ENCODE measurements around the gene RIOX2. TPM values are rescaled to one million over a fixed set of nuclear protein-coding genes. Genes with fewer than 3 reads are reported as not detected.
A peak's percentile ranks its signal among the peaks of the same experiment; 100 is the strongest.

RIOX2 gene
- total RNA-seq, 2 experiments from 2014 or later, result 46.5 to 46.7 TPM

DNA sequence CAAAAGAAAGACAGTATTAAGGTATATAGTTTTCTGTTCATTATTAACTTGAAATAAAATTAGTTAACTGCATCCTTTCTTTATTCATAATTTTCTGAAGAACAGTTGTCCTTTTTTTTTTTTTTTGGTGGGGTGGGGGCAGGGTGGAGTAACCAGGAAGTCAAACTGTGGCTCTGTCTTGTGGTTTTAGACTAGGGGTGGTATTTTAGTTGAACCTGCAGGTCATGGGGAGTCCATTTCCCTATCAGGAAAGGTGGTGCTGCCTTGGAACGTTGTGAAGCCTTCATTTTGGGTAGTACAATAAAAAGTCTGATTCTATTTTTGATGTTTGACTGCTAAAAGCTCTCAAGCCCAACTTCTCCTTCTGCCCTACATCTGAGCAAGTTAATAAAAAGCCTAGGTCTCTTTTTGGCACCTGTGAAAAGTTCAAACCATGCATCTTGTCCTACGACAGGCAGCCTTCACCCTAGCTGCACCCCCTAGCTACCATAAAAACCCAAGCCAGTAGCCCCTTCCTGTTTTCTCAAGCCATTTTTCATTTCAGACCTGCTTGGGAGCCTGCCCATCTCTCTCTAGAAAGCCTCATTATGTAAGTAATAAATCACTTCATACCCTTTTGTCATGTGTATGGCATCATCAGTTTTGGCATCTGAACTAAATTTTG, 31.2 kb upstream of the RIOX2 start:
- POLR2A ChIA-PET, result interaction anchor here (1.0 kb wide), 1 partner anchor 182 kb away, joined by 3 read pairs; the partner anchor contains the start of gene CRYBG3
- CTCF ChIA-PET, result interaction anchor here (0.7 to 3.0 kb wide), 2 partner anchors 19 to 186 kb away, joined by 4 to 10 read pairs; no protein-coding TSS in a partner anchor
- H3K4me3 Mint-ChIP-seq, result no peak overlapping the region
- peaks cover 28% of the 10 kb centered on the region for H3K36me3 Mint-ChIP-seq (ENCODE audit: low read depth)
- H3K27me3 Mint-ChIP-seq, result peaks cover 4% of the 10 kb centered on the region
- peaks cover 9% of the 10 kb centered on the region for H3K9me3 Mint-ChIP-seq
- no peak for DNase-seq
- peak overlapping the region; percentile 63 for H3K27ac Mint-ChIP-seq
- peaks cover 40% of the 10 kb centered on the region for H3K4me1 Mint-ChIP-seq

DNA sequence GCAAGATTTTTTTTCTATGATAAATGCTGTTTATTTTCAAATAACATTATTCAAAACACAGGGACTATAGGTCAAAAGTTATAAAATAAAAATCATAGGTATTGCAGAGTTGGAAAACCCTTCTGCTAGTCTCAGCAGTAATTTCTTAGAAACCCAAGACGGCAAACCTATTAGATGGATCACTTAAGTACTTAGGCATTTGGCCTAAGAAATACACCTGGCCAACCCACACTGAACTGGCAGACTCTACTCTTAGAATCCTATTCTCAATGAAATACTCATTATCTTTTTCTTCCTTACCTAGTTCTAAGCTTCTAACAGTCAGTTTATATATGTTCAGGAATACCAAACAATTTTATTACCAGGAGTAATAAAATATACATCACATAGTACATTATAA, 30.5 kb upstream of the RIOX2 start:
- CTCF ChIA-PET, result interaction anchor here (3.0 kb wide), 1 partner anchor 20 kb away, joined by 10 read pairs; no protein-coding TSS in a partner anchor
- Mint-ChIP-seq H3K4me3 (no peak overlapping the region), H3K9me3 (peaks cover 9% of the 10 kb centered on the region), H3K36me3 (ENCODE audit: low read depth) (peaks cover 28% of the 10 kb centered on the region), H3K27ac (no peak overlapping the region), H3K4me1 (peaks cover 35% of the 10 kb centered on the region), H3K27me3 (peaks cover 4% of the 10 kb centered on the region)
- POLR2A ChIA-PET, result interaction anchor here (1.0 kb wide), 1 partner anchor 181 kb away, joined by 3 read pairs; the partner anchor contains the start of gene CRYBG3
- no peak for DNase-seq

DNA sequence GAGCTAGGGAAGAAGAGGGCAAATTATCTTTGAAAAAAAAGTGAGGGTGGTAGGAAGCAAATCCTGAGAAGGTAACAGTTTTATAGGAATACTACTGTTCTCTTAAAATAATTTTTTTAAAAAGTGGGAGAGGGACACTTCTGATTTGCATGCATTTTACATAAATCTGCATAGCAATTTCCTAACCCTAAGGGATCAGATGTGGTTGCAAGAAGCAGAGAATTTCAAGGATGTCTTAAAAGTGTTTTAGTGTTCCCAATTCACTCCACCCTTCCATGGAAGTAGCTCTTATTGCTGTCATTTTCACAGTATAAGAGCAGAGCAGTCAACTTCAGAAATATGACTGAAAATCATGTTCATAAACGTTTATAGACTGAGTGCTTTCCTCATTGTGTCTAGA, 27.8 kb upstream of the RIOX2 start:
- ChIA-PET CTCF (no interaction called here), POLR2A (no interaction called here)
- H3K27me3 Mint-ChIP-seq, result peaks cover 4% of the 10 kb centered on the region

DNA sequence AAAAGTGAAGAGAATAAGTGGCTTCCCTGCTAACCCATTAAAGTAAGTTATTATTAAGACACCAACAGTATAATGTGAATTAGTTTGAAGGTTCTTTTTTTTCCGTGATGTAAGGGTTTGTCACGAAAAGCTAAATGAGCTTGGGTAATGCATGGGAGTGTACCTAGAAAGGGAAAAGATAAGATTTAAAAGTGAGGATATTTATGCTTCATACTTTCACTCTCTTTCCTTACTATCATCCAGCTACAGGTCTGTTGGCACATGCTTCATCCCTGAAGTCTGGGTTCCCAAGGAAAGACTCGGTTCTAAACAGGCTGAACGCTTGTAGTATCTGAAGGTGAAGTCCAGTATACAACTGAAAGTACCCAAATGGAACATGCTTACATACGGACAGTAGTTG, 26.9 kb upstream of the RIOX2 start:
- Mint-ChIP-seq H3K36me3 (ENCODE audit: low read depth) (peaks cover 22% of the 10 kb centered on the region), H3K27ac (no peak overlapping the region), H3K9me3 (peaks cover 6% of the 10 kb centered on the region), H3K27me3 (peaks cover 4% of the 10 kb centered on the region), H3K4me3 (no peak overlapping the region), H3K4me1 (peaks cover 16% of the 10 kb centered on the region)
- no peak for DNase-seq
- CTCF ChIA-PET, result no interaction called here
- POLR2A ChIA-PET, result no interaction called here

More for the DNA sequence above, 27.8 kb upstream of the RIOX2 start:
- Mint-ChIP-seq H3K27ac (no peak overlapping the region), H3K4me1 (peaks cover 22% of the 10 kb centered on the region), H3K36me3 (ENCODE audit: low read depth) (peaks cover 24% of the 10 kb centered on the region), H3K9me3 (peaks cover 6% of the 10 kb centered on the region), H3K4me3 (no peak overlapping the region)
- no peak for DNase-seq

DNA sequence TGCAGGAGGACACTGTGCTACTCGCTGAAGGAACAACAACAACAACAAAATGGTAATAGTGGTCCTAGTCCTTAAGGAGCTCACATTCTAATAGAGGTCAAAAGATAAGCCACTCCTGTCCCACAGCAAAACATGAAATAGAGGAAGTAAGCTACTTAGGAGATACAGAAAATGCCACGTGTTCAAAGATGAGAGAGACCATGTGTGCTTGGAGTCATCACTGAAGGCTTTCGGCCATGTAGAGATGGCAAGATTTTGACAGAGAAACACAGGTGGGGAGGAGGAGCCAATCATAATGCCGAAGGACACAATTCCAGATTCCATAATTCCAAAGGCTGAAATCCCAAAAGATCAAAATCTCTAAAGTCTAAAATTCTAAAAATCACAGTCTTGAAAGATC, 24.8 kb upstream of the RIOX2 start:
- Mint-ChIP-seq H3K27me3 (peaks cover 4% of the 10 kb centered on the region), H3K4me1 (peaks cover 5% of the 10 kb centered on the region), H3K36me3 (ENCODE audit: low read depth) (peaks cover 14% of the 10 kb centered on the region), H3K27ac (no peak overlapping the region), H3K4me3 (no peak overlapping the region), H3K9me3 (peaks cover 6% of the 10 kb centered on the region)
- CTCF ChIA-PET, result interaction anchor here (1.6 kb wide), 1 partner anchor 25 kb away, joined by 4 read pairs; no protein-coding TSS in a partner anchor
- POLR2A ChIA-PET, result no interaction called here
- DNase-seq, result no peak

DNA sequence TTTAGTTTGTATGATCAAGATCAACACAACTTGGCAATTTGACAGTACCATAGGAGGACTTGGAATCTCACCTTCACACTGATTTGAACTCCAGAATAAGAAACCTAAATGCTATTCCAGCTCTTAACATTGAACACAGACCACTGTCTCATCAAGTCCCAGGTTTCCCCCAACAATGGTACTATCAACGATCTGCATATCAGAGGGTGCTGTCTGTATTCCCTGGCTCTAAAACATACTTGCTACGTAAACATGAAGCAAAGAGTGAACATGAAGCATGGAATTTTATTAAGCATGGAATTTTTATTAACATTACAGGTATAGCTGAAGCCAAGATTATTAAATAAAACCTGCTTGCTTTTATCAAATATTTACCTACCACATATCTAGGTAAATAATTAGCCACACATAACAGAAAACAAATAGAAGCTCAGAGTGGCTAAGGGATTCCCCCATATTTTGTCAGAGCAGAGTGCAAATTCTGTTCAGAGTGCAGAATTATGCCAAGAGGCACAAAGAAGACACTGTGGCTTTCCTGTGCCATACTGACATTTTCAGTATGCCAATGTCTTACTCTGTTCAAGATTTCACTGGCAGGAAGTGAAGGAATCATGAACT, 22.2 kb upstream of the RIOX2 start:
- ChIA-PET CTCF (no interaction called here), POLR2A (interaction anchor here (0.6 kb wide), 1 partner anchor 10 kb away, joined by 3 read pairs; no protein-coding TSS in a partner anchor)
- no peaks in the 10 kb centered on the region for H3K27me3 Mint-ChIP-seq
- H3K36me3 Mint-ChIP-seq (ENCODE audit: low read depth), result no peaks in the 10 kb centered on the region
- DNase-seq, result no peak
- H3K9me3 Mint-ChIP-seq, result no peaks in the 10 kb centered on the region
- peaks cover 26% of the 10 kb centered on the region for H3K4me1 Mint-ChIP-seq
- H3K27ac Mint-ChIP-seq, result no peak overlapping the region
- H3K4me3 Mint-ChIP-seq, result no peak overlapping the region

DNA sequence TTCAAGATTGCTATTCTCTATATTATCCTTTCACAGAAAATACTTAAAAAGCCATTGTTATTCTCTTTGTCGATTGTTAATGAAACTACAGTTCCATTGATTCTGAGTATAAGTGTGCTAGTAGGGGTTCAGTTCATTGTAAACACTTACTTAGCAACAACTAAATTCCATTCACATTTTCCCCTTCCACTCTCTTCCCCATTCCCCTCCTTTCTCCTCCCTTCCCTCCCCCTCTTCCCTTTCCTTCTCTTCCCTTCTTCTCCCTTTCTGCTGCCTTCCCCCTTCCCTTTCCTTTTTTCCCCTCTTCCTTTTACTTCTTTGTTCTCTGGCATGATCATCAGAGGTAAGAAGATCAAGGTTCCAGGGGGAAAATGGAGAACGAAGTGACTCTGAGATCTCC, 21.3 kb upstream of the RIOX2 start:
- CTCF ChIA-PET, result no interaction called here
- Mint-ChIP-seq H3K36me3 (ENCODE audit: low read depth) (no peaks in the 10 kb centered on the region), H3K4me1 (peaks cover 26% of the 10 kb centered on the region), H3K27me3 (no peaks in the 10 kb centered on the region), H3K27ac (no peak overlapping the region), H3K9me3 (peaks cover under 1% of the 10 kb centered on the region), H3K4me3 (no peak overlapping the region)
- DNase-seq, result no peak
- POLR2A ChIA-PET, result no interaction called here

DNA sequence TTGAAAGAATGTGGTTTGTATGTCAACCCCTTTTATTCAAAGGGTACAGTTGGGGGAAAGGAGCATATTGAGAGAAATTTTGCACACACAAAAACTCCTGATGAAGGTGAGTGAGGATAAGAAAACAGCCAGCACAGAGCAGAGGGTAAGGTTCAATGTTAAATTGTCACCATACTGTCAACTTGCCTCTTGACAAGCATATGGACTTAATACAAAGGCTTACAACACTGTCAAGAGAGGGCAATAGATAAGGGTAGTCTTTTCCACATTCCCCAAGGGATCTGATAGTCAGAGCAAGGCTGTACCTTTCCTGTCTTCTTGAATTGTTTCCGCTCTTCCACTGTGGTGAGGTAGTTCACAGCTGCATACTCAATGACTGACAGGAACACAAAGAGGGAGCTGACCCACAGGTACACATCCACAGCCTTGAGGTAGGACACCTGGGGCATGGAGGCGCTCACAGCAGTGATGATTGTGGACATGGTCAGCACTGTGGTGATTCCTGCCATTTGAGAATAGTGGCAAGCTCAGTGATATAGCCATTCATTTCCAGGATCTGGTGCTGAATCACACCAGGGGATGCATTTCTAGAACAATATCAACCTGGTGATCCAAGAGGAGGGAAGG, 20.4 kb upstream of the RIOX2 start:
- H3K4me3 Mint-ChIP-seq, result no peak overlapping the region
- CTCF ChIA-PET, result no interaction called here
- peaks cover 7% of the 10 kb centered on the region for H3K9me3 Mint-ChIP-seq
- H3K27me3 Mint-ChIP-seq, result no peaks in the 10 kb centered on the region
- H3K4me1 Mint-ChIP-seq, result peaks cover 26% of the 10 kb centered on the region
- H3K27ac Mint-ChIP-seq, result no peak overlapping the region
- H3K36me3 Mint-ChIP-seq (ENCODE audit: low read depth), result no peaks in the 10 kb centered on the region
- POLR2A ChIA-PET, result no interaction called here
- no peak for DNase-seq

DNA sequence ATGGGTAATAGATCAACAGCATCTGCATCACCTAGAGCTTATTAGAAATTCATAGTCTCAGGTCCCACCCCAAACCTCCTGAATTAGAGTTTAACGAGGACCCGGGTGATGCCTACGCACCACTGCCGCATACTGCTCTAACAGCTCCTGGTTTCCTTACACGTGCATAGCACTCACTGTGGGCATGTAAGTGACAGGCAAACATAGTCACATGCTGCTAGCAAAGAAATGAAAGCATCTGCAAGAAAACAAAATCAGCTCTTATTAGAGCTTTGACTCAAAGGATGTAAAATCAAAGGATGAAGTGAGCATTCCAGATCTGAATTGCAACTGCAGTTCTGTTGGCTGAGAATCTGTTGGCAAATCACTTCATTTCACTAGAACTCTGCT, 19.1 kb upstream of the RIOX2 start:
- H3K9me3 Mint-ChIP-seq, result peaks cover 7% of the 10 kb centered on the region
- peak overlapping the region; percentile 56 for H3K4me3 Mint-ChIP-seq
- H3K36me3 Mint-ChIP-seq (ENCODE audit: low read depth), result no peaks in the 10 kb centered on the region
- DNase-seq, result no peak
- ChIA-PET CTCF (interaction anchor here (0.9 to 1.4 kb wide), 3 partner anchors 20 to 30 kb away, joined by 4 read pairs; no protein-coding TSS in a partner anchor), POLR2A (interaction anchor here (0.8 to 2.2 kb wide), 6 partner anchors 16 to 170 kb away, joined by 3 to 9 read pairs (median 4); partner anchors contain the start of genes CRYBG3 and RIOX2)
- peak overlapping the region; percentile 73 for H3K27ac Mint-ChIP-seq
- H3K4me1 Mint-ChIP-seq, result peaks cover 24% of the 10 kb centered on the region
- no peaks in the 10 kb centered on the region for H3K27me3 Mint-ChIP-seq

DNA sequence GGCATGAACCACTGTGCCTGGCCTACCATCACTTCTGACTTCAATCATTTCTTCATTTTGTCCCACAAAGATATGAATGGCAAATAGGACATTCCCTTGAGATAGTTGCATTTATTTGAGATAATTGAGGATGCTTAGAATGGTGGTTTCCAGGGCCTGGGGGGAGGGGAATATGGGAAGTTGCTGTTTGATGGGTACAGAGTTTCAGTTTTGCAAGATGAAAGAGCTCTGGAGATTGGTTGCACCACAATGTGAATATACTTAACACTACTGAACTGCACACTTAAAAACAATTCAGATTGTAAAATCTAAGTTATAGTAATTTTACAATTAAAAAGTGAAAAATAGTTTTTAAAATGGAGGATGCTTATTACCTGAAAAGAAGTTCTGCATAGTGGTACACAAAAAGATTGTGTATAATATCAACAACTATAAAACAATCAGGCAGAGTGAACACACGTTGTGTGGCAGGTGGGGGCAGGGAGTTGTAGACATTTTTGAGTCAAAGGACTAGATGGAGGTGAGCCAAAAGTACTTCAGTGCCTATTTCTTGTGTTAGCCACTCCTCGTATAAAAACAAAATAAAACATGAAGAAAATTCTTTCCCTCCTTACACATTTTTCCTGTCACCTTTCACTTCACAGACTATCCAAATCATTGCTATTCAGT, 18.5 kb upstream of the RIOX2 start:
- ChIA-PET POLR2A (interaction anchor here (0.8 to 2.2 kb wide), 6 partner anchors 16 to 169 kb away, joined by 3 to 9 read pairs (median 4); partner anchors contain the start of genes CRYBG3 and RIOX2), CTCF (interaction anchor here (0.9 to 1.4 kb wide), 3 partner anchors 19 to 31 kb away, joined by 4 read pairs; no protein-coding TSS in a partner anchor)
- H3K4me1 Mint-ChIP-seq, result peaks cover 24% of the 10 kb centered on the region
- H3K4me3 Mint-ChIP-seq, result peak overlapping the region; percentile 56
- no peaks in the 10 kb centered on the region for H3K36me3 Mint-ChIP-seq (ENCODE audit: low read depth)
- no peak for DNase-seq
- H3K9me3 Mint-ChIP-seq, result peaks cover 7% of the 10 kb centered on the region
- H3K27me3 Mint-ChIP-seq, result no peaks in the 10 kb centered on the region
- H3K27ac Mint-ChIP-seq, result peak overlapping the region; percentile 73

DNA sequence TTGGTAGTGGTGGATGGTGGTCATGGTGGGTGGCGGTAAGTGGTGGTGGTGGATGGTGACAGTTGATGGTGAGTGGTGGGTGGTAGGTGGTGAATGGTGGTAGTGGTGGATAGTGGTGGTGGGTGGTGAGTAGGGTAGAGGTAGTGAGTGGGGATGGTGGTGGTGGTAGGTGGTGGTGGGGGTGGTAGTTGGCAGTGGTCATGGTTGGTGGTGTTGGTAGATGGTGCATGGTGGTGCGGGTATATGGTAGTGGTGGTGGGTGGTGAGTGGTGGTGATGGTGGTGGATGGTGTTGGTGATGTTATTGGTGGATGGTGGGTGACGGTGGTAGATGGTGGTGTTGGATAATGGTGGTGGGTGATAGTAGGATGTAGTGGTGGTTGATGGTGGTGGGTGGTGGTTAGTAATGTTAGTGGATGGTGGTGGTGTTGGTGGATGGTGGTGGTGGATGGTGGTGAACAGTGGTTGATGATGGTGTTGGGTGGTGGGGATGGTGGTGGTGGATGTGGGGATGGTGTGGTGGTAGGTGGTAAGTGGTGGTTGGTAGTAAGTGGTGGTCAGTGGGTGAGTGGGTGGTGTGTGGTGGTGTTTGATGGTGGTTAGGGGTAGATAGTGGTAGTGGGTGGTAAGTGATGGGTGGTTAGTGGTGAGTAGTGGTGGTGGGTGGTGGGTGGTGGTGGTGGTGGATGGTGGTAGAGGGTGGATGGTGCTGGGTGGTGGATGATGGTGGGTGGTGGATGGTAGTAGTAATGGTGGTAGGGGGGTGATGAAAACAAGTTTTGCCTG, 16.7 kb upstream of the RIOX2 start:
- H3K4me1 Mint-ChIP-seq, result peaks cover 24% of the 10 kb centered on the region
- DNase-seq, result no peak
- H3K4me3 Mint-ChIP-seq, result no peak overlapping the region
- POLR2A ChIA-PET, result interaction anchor here (1.9 kb wide), 1 partner anchor 20 kb away, joined by 4 read pairs; no protein-coding TSS in a partner anchor
- peaks cover 7% of the 10 kb centered on the region for H3K9me3 Mint-ChIP-seq
- no peaks in the 10 kb centered on the region for H3K27me3 Mint-ChIP-seq
- H3K36me3 Mint-ChIP-seq (ENCODE audit: low read depth), result peaks cover 5% of the 10 kb centered on the region
- H3K27ac Mint-ChIP-seq, result no peak overlapping the region
- CTCF ChIA-PET, result no interaction called here

DNA sequence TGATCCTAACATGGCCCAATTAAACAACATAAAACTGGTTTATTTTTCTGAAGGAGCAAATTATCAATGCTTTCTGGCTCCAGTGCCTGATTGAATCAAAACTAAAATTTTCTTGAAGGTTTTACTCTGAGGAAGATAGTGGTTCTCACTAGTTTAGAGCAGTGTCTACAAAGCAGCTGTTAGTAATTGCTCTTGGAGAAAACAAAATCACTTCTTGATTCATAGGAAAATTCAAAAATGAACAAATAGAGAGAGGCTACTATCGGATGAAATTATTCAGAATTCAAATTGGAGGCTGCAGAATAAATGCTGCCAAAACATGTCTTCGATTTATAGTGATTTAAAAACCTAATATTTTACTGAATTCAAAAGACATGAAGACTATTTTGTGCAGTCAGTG, 15.1 kb upstream of the RIOX2 start:
- H3K36me3 Mint-ChIP-seq (ENCODE audit: low read depth), result peaks cover 10% of the 10 kb centered on the region
- H3K27me3 Mint-ChIP-seq, result no peaks in the 10 kb centered on the region
- H3K4me1 Mint-ChIP-seq, result peaks cover 32% of the 10 kb centered on the region
- H3K9me3 Mint-ChIP-seq, result peaks cover 7% of the 10 kb centered on the region
- H3K4me3 Mint-ChIP-seq, result no peak overlapping the region
- DNase-seq, result no peak
- POLR2A ChIA-PET, result interaction anchor here (1.9 kb wide), 1 partner anchor 18 kb away, joined by 4 read pairs; no protein-coding TSS in a partner anchor
- CTCF ChIA-PET, result no interaction called here
- H3K27ac Mint-ChIP-seq, result no peak overlapping the region
